Motor neuron (in vitro differentiated cells): ENCODE data around the gene ARFGAP1. TPM values are rescaled to one million over a fixed set of nuclear protein-coding genes. Genes with fewer than 3 reads are reported as not detected.

Experiments
- ATAC-seq, 8 experiments: fragments of 200-7000 bp; cut with Tn5 transposase; replicated peaks in 6 of 8; 2 replicates each; pipeline ENCODE4 v1.8.0; 2021; ENCODE audit warnings: mild to moderate bottlenecking in 8 of 8, moderate library complexity in 8 of 8
- H3K27ac ChIP-seq, 2 donors: fragments of 250-450 bp; sonication (Bioruptor Pico); 2 replicates each; pipeline ENCODE4 v1.9.0; 2021; ENCODE audit warnings: antibody characterized with exemption in 2 of 2, mild to moderate bottlenecking in 2 of 2, moderate library complexity in 1 of 2
- H3K4me1 ChIP-seq, 2 donors: fragments of 250-450 bp; sonication (Bioruptor Pico); replicated peaks in 1 of 2; 2 replicates each; pipeline ENCODE4 v1.6.1; 2021; ENCODE audit warnings: antibody characterized with exemption in 2 of 2, mild to moderate bottlenecking in 2 of 2, moderate library complexity in 1 of 2
- H3K4me3 ChIP-seq, 5 donors: fragments of 250-450 bp; sonication (Bioruptor Pico); 2 replicates each; pipeline ENCODE4 v1.9.0; 2021; ENCODE audit warnings: antibody characterized with exemption in 5 of 5, mild to moderate bottlenecking in 5 of 5, moderate library complexity in 4 of 5
- WGBS, 10 experiments: fragments of 450-650 bp; shearing (Covaris generic); methylation state at CpG; one replicate each; pipeline ENCODE4 v1.0.0; 2022; 5-methylcytosine and 5-hydroxymethylcytosine counted together
- in situ Hi-C, 9 experiments: fragments of 400-800 bp; cut with MboI; loops; one replicate each; pipeline ENCODE4 v1.15.0; 2021; ENCODE audit warnings: low sequenced_read_pairs in 9 of 9, low pct_unique_long_range_greater_than_20kb in 2 of 9; ENCODE audit not compliant: unreplicated experiment in 9 of 9
- total RNA-seq, 8 experiments: library from RNA; unstranded; fragments of 300-600 nt; gene quantifications; 2 replicates each; pipeline versions ENCODE4 v1.2.3 to v1.2.4, GENCODE V29; 2022

The ARFGAP1 gene
- total RNA-seq, 8 experiments from 2014 or later: 37.1 to 103 (median 66.8) TPM

DNA sequence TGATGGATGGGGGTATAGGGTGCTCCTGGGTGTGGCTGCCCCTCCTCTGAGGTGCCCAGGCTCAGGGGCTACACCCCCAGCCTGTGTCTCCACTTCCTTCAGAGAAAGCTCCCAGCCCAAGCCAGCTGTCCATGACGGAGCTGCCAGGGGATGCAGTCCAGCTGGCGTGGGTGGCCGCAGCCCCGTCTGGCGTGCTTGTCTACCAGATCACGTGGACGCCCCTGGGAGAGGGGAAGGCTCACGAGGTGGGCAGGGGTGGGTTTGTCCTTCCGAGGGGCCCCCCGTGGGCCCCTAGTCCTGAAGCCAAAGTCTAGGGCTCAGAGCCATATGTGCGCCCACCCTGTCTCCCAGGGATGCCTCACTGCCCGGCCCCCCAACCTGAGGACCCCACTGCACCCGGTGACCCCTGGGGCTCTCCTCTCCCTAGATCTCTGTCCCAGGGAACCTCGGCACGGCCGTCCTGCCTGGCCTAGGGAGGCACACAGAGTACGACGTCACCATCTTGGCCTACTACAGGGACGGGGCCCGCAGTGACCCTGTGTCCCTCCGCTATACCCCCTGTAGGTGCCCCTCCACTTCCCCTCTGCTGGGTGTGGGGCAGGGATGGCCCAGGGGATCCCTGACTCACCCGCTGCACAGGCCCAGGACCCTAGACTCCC, 40.2 kb downstream of the ARFGAP1 start:
- Histone ChIP-seq H3K27ac (no peak overlapping the region), H3K4me1 (peaks cover 29 to 31% of the 10 kb centered on the region in 2 donors), H3K4me3 (no peak overlapping the region)
- no CpG with 5 or more reads among the region's 22 CpGs for WGBS, 10 experiments
- in situ Hi-C loops: loop anchor here in 2 of 9 experiments (10.0 kb wide), 1 partner anchor 72 kb away; no protein-coding TSS in a partner anchor
- peak in 2 of 8 experiments; percentile 12 to 17 for ATAC-seq

DNA sequence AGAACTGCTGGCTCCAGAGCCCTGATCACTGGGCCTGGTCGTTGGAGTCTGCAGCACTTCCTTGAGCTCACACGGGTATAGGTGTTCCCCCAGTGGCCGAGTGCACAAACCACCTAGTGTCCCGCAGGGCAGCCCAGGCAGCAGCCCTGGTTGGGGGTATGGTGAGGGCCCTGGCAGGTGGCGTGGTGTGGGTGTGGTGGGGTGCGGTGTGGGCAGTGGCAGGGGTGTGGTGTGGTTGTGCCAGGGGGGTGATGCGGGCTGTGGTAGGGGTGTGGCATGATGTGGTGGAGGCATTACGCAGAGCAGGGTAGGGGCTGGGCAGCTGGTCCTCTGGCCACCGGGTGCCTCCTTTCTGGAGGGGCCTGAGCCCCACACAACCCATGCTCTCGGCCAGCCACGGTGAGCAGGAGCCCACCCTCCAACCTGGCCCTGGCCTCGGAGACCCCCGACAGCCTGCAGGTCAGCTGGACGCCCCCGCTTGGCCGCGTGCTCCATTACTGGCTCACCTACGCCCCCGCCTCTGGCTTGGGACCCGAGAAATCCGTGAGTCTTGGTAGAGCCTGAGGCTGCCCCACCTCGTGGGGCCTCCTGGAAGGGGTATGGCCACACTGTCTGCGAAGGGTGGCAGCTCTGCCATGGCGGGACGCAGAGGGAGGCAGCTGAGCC, 40.9 kb downstream of the ARFGAP1 start:
- in situ Hi-C loops: loop anchor here in 2 of 9 experiments (10.0 kb wide), 1 partner anchor 71 kb away; no protein-coding TSS in a partner anchor
- 0 to 80% (median 40%) methylated on average over 1 of the region's 25 CpGs; no CpG with 5 or more reads in 7 of the 10 experiments for WGBS, 10 experiments
- no peak overlapping the region for H3K27ac ChIP-seq
- H3K4me3 ChIP-seq: no peak overlapping the region
- ATAC-seq: no peak
- peaks cover 29 to 31% of the 10 kb centered on the region in 2 donors for H3K4me1 ChIP-seq

DNA sequence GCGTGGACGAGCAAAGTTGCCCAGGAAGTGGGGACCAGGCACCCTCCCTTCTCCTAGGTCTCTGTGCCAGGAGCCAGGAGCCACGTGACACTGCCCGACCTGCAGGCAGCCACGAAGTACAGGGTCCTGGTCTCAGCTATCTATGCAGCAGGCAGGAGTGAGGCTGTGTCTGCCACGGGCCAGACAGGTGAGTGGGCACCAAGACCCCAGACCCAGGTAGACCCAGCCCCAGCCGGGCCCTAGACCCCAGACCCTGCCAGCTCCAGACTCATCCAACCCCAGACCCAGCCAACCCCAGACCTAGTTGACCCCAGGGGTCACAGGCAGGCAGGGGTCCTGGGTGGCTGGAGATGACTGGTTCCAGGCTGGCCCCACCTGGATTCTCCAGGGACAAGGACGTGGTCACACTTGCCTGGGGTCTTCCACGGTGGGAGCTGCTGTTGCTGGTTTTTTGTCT, 41.4 kb downstream of the ARFGAP1 start:
- Histone ChIP-seq H3K4me1 (peaks cover 28 to 29% of the 10 kb centered on the region in 2 donors), H3K4me3 (no peak overlapping the region), H3K27ac (no peak overlapping the region)
- no peak for ATAC-seq
- 71 to 100% methylated on average over 1 to 2 of the region's 9 CpGs; no CpG with 5 or more reads in 8 of the 10 experiments for WGBS, 10 experiments
- in situ Hi-C loops: loop anchor here in 2 of 9 experiments (10.0 kb wide), 1 partner anchor 71 kb away; no protein-coding TSS in a partner anchor

DNA sequence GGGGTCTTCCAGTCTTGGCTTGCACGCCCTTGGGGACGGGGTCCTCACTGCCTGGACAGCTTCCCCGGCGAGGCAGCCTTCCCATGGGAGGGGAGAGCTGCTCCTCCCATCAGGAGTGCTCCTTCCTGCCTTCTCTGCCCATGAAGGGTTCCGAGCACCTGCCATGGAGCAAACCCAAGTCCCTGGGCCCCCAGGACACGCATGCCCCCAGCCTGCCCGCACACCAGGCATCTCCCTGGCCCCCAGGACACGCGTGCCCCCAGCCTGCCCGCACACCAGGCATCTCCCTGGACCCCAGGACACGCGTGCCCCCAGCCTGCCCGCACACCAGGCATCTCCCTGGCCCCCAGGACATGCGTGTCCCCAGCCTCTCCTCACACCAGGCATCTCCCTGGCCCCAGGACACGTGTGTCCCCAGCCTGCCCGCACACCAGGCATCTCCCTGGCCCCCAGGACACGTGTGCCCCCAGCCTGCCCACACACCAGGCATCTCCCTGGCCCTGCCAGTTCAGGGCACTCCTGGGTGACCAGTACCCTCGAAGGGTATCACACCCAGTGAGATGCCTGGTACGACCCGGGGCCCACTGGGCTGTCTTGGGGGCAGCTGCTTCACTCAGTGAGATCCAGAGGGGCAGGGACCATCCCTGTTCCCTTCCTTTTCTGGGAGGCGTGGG, 42.1 kb downstream of the ARFGAP1 start:
- no peak for ATAC-seq
- H3K27ac ChIP-seq: no peak overlapping the region
- peaks cover 21 to 22% of the 10 kb centered on the region in 2 donors for H3K4me1 ChIP-seq
- in situ Hi-C loops: loop anchor here in 2 of 9 experiments (10.0 kb wide), 1 partner anchor 70 kb away; no protein-coding TSS in a partner anchor
- 100% methylated on average over 1 of the region's 21 CpGs; no CpG with 5 or more reads in 9 of the 10 experiments for WGBS, 10 experiments
- H3K4me3 ChIP-seq: no peak overlapping the region

DNA sequence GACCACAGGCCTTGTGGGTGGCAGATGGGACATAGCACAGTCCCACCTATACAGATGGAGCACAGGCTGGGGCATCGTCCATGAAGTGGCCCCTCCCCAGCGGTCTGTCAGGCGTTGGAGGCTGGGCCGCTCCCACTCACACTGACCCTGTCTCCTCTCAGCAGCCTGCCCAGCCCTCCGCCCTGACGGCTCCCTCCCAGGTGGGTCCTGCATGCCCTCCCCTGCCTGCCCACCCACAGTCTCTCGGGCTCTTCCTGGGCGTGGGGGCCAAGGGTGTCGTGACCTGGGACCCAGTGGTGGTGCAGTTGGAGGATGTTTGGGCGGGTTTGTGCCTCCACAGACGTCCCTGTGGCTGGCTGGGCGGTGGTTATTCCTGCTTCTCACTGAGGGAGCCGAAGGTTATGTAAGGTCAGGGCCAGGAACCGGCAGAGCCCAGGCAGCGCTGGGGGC, 42.7 kb downstream of the ARFGAP1 start:
- peak in 1 of 8 experiments; percentile 37 for ATAC-seq
- WGBS, 10 experiments: 60 to 80% (median 63%) methylated on average over 1 to 2 of the region's 15 CpGs; no CpG with 5 or more reads in 7 of the 10 experiments
- no peak overlapping the region for H3K4me3 ChIP-seq
- peaks cover 16% of the 10 kb centered on the region in 2 donors for H3K4me1 ChIP-seq
- in situ Hi-C loops: loop anchor here in 2 of 9 experiments (10.0 kb wide), 1 partner anchor 70 kb away; no protein-coding TSS in a partner anchor
- no peak overlapping the region for H3K27ac ChIP-seq

DNA sequence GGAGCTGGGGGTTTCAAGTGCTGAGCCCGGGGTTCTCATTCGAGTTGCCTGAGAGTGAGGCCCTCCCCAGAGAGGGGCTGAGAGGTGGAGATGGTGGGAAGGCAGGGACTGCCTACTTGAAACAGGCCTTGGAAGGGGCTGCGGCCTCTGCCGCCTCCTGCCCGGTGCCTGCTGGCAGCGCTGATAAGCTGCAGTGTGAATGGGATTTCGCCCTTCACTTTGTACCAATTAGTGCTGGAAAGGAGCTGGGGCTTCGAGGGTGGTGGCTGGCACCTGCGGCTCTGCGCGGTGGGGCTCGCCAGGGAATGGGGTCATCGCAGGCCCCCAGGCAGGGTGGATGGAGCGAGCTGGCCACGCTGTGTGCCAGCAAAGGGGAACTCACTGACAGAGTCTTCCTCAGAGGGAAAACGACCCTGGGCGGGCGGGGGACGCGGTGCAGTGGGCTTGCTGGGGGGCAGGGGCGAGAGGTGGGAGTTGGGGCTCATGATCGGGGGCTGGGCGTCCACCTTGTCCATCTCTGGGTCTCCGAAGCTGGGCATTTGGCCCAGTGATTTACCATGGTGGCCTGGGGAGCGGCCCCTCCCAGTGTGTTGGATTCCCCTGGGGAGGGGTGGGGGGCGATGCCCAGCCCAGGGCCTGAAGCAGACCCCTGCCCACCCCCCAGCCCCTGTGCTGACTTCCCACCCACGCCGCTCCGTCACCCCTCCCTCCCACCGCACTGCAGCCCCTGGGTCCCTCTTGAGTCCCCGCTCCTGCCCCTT, 43.3 kb downstream of the ARFGAP1 start:
- Histone ChIP-seq H3K27ac (no peak overlapping the region), H3K4me3 (no peak overlapping the region), H3K4me1 (peaks cover 12 to 13% of the 10 kb centered on the region in 2 donors)
- in situ Hi-C loops: loop anchor here in 2 of 9 experiments (10.0 kb wide), 1 partner anchor 69 kb away; no protein-coding TSS in a partner anchor
- 75 to 100% (median 83%) methylated on average over 2 to 4 of the region's 31 CpGs; no CpG with 5 or more reads in 7 of the 10 experiments for WGBS, 10 experiments
- no peak for ATAC-seq

DNA sequence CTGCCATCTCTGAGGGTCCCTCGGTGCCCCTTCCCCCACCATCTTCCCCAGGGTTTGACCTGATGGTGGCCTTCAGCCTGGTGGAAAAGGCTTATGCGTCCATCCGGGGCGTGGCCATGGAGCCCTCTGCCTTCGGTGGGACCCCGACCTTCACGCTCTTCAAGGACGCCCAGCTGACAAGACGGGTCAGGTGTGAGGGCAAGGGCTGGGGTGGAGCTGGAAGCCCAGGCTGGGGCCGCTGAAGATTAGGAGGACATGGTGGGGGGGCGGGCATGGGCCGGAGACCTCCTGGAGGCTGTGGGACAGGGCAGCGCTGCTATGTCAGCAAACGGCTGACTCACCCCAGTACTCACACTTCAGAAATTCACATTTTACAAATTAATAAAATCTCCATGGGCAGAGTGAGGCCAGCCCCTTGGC, 43.9 kb downstream of the ARFGAP1 start:
- Histone ChIP-seq H3K4me1 (peaks cover 15 to 18% of the 10 kb centered on the region in 2 donors), H3K27ac (no peak overlapping the region), H3K4me3 (no peak overlapping the region)
- ATAC-seq: no peak
- WGBS, 10 experiments: no CpG with 5 or more reads among the region's 14 CpGs
- in situ Hi-C loops: loop anchor here in 2 of 9 experiments (10.0 kb wide), 1 partner anchor 68 kb away; no protein-coding TSS in a partner anchor

DNA sequence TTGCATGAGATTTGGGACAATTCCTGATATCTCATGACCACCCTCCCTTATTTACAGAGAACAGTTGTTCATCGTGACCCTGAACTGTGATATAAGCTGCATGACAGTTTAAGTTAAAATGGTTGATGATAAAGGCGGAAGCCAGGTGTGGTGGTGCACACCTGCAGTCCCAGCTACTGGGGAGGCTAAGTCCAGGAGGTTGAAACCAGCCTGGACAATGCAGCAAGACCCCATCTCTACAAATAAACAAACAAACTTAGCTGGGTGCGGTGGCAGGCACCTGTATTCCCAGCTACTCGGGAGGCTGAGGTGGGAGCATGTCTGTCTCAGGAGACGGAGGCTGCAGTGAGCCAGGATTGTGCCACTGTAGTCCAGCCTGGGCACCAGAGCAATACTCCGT, 44.4 kb downstream of the ARFGAP1 start:
- peaks cover 15 to 22% of the 10 kb centered on the region in 2 donors for H3K4me1 ChIP-seq
- in situ Hi-C loops: loop anchor here in 2 of 9 experiments (10.0 kb wide), 1 partner anchor 68 kb away; no protein-coding TSS in a partner anchor
- no peak for ATAC-seq
- no peak overlapping the region for H3K4me3 ChIP-seq
- no peak overlapping the region for H3K27ac ChIP-seq
- WGBS, 10 experiments: 47 to 90% (median 61%) methylated on average over 1 to 5 of the region's 6 CpGs; no CpG with 5 or more reads in 1 of the 10 experiments

DNA sequence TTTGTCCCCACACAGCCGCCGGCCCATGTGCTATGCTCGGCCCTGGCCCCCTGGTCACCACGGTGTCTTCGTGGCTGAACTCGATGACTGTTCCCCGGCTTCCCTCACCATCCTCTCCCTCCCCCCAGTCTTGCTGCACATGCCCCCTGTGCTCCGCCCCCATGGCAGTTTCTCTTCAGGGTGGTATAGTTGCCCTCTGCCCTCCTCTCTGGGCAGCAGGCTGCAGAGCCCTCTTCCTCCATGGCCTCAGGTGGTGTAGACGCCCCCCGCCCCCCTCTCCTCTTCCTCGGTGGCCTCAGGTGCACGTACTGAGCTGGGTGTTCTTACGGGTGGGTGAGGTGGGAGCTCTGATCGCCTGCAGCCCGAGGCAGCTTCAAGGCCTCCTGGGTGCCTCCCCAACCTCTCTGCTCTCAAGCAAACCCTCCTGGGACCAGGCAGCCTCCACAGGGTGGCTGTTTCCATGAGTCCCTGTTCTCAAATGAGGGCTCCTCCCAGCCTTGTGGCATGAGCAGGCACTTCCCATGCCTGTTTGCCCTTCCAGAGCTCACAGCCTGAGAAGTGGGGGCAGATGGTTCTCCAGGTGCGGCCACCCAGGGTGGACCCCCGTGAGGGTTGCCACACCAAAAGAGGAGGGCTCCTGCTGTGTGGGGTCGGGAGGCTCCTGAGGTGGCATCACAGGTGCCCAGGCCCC, 45.1 kb downstream of the ARFGAP1 start:
- no peak overlapping the region for H3K4me3 ChIP-seq
- ATAC-seq: no peak
- WGBS, 10 experiments: 60 to 100% (median 89%) methylated on average over 2 to 5 of the region's 18 CpGs; no CpG with 5 or more reads in 7 of the 10 experiments
- H3K27ac ChIP-seq: no peak overlapping the region
- H3K4me1 ChIP-seq: peaks cover 20 to 29% of the 10 kb centered on the region in 2 donors
- in situ Hi-C loops: loop anchor here in 2 of 9 experiments (10.0 kb wide), 1 partner anchor 67 kb away; no protein-coding TSS in a partner anchor

DNA sequence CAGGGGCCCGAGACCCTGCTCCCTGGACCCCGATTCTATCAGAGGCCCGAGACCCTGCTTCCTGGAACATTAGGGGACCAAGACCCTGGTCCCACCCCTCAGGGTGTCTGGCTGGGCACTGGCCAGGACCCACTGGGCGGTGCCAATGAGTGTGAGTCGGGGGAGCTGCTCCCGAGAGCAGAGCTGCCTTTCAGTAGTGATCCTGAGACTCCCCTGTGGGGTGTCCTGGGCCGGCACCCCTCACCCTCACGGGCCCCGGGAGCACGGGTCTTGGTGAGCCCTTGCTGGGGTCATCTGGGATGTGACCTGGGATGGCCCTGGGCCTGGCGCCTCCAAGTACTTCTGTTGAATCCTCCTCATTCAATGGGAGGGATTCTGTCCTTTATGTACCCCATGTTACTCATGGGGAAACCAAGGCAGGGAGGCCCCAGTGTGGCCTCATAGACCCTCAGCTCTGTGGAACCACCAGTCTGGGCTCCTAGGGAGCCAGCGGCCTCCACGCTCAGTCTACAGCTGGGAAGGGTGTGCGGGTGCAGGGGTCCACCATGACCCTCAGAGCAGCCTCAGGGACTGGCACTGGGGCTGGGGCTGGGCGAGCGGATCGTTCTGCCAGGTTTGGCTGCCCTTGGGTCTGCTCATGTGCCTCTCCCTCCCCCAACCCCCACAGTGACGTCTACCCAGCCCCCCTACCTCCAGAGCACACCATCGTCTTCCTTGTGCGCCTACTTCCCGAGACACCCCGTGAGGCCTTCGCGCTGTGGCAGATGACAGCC, 46.0 kb downstream of the ARFGAP1 start:
- Histone ChIP-seq H3K4me1 (peaks cover 24 to 37% of the 10 kb centered on the region in 2 donors), H3K27ac (no peak overlapping the region), H3K4me3 (no peak overlapping the region)
- 80% methylated on average over 1 of the region's 24 CpGs; no CpG with 5 or more reads in 9 of the 10 experiments for WGBS, 10 experiments
- no peak for ATAC-seq
- in situ Hi-C loops: loop anchor here in 2 of 9 experiments (10.0 kb wide), 1 partner anchor 66 kb away; no protein-coding TSS in a partner anchor
